ENCODE measurements around the gene UBR1.

GRCh38 chr15:43099105-43099845, 6.6 kb downstream of the UBR1 start:
- TF ChIP-seq MAX (IDR thresholded peaks at IDR 0.05; ENCODE audit: insufficient read depth, insufficient read length), result no peak
- no peak for TF ChIP-seq POLR2A (IDR thresholded peaks at IDR 0.05; ENCODE audit: low read depth, low read length)
- no peak for TF ChIP-seq CTCF (IDR thresholded peaks at IDR 0.05; ENCODE audit: extremely low read depth in 1 of 2, insufficient read depth in 1 of 2, low read depth in 1 of 2, low read length in 2 of 2)
- TF ChIP-seq EZH2 (IDR thresholded peaks at IDR 0.05; ENCODE audit: borderline replicate concordance, low read depth, low read length, severe bottlenecking), result no peak
